ENCODE data around the gene SLC31A1.
A peak's percentile ranks its signal among the peaks of the same experiment; 100 is the strongest.

Gene SLC31A1

GRCh38 chr9:113221003-113221799 is at the start of gene SLC31A1, which contains the start of gene FKBP15:
Gene SLC31A1, plus strand, starts transcription at chr9:113221544. Its CDS starts 34,605 bp downstream, at chr9:113256149.
Gene FKBP15, minus strand, starts transcription at chr9:113221277. Its CDS starts 34 bp downstream, at chr9:113221243.
- DNase-seq: peak; percentile 97 to 99

GRCh38 chr9:113173341-113173740 is 48.0 kb upstream of the SLC31A1 start:
- DNase-seq: no peak

GRCh38 chr9:113176803-113177202 is 44.5 kb upstream of the SLC31A1 start:
- DNase-seq: no peak

GRCh38 chr9:113177251-113177650 is 44.1 kb upstream of the SLC31A1 start:
- no peak for DNase-seq

DNA sequence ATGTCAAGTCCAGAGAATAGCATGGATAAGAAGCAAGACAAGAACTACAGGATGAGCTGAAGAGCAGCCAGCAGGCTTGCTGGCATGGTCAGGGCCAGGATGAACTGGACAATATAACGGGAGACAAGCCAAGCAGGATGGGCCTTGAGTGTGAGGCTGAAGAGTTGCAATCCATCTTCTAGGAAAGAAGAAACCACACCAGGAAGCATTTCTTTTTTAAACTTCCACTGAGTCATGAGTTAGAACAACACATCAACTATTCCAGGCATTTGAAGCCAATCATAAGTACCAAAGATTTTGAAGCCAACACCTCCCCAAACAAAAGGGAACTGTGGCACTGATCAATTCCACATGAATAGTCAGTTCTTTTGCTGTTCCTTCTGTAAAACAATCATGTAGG is 43.3 kb upstream of the SLC31A1 start:
- DNase-seq: no peak

DNA sequence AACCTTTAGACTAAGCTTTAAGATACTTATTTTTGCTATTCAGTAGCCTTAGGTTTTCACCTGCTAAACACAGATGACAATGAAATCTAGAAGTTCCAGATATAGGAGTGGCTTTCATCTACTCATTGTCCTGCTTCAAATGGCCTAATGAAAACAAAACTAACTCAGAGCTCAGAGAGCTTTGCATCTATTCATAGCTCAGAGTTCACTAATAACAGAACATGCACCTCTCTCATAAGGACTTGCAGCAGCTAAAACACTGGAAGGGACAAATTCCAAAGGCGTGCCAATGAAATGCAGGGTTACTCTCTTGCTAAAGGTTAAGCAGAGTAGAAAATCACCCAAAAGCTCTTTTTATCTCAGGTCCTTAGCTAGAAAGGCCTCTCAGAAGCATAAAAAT is 41.5 kb upstream of the SLC31A1 start:
- no peak for DNase-seq

DNA sequence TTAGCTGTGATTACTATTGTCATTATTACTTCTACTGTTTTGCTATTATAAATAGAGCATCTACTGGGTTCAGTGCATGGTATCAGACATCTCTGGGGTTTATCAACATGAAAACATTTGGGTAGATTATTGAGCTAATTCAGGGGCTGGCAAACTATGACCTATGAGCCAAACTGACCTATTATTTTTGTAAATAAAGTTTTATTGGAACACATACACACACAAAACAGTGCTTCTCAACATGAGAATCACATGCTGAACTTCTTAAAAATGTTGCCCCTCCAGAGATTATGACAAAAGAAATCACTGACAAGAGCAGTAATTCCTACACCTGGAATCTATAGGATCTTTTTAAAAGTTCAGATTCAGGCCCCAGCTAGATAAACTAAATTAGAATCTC is 40.2 kb upstream of the SLC31A1 start:
- DNase-seq: no peak

DNA sequence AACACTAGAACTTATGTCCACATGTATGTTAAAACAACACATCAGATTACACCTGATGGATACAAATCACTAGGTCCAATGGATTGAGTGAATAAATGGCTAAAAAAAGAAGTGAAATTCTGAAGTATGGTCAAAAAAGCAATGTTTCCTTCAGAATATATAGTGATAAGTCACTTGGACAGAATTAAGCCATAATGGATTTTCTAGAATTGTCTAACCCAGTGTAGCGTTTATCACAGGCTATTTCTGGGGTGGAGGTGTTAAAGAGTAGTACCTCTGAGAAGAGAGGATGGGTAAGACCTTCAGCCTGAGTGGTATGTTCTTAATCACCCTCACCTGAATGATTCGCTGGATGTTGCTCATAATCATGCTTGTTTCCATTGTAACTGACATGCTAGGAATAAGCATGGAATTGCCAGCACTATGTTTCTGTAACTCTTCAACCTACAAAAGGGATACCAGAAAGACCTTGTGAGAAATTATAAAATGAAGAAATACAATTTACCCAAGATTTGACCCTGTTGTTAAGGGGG is 37.3 kb upstream of the SLC31A1 start:
- DNase-seq: no peak

DNA sequence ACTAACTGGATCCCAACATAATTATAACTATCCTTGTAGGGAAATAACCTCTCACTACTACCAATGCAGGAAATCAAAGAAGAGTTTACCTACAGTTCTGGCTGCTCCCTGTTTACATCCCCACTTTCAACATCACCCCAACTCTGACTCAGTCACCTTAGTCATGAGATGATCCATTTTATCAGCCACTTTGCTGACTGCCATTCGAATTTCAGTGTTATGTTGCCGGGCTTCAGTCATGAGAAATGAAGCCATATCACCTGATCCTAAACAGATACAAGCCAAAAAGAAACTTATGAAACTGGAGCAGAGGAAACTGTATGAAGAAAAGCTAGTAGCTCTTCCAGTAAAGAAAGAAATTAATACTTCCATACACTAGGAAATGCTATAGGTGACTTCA is 36.8 kb upstream of the SLC31A1 start:
- DNase-seq: no peak

GRCh38 chr9:113185271-113185670 is 36.1 kb upstream of the SLC31A1 start:
- no peak for DNase-seq

GRCh38 chr9:113186137-113186755 is 35.1 kb upstream of the SLC31A1 start:
- DNase-seq: no peak

GRCh38 chr9:113187929-113188595 is 33.3 kb upstream of the SLC31A1 start:
- no peak for DNase-seq

GRCh38 chr9:113192455-113192854 is 28.9 kb upstream of the SLC31A1 start:
- DNase-seq: no peak

DNA sequence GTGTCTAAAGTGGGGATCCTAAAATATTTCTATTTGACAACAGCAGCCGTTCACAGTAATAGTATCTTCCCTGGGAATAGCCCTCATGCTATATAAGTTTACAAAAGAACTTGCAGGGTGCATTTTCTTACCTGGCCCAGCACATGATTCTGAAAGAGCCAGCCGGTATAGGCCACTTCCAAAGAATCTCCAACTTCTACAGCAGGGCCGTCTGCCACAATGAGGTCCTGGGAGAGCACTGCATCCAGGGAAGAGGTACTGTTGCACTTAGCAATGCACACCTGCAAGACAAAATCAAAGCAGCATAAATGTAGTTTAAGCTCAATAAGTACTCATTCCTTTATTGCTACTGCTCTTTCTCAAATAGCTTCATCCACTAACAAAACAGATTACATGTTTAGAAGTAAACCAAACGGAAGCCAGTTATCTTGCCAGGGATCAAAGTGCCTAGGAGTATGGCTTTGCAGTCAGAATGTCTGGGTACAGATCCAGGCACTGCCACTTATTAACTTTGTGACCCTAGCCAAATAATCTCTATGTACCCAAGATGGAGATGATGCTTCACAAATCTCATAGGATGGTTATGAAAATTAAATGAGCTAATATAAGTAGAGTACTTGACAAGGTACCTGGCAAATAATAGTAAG is 21.5 kb upstream of the SLC31A1 start:
- DNase-seq: no peak

DNA sequence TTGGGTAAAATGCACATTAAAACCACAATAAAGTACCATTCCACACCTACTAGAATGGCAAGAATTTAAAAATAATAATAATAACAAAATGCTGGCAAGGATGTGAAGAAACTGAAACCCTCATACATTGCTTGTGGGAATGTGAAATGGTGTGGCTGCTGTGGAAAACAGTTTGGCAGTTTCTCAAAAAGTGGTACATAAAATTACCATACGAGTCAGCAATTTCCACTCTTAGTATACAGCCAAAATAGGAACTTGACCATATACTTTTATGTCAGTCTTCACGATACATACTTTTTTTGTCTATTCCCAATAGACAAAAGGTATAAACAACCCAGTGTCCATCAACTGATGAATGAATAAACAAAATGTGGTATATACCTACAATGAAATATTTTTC is 15.9 kb upstream of the SLC31A1 start:
- DNase-seq: no peak

- no peak for DNase-seq
These were observed 15.5 kb upstream of the SLC31A1 start for GRCh38 chr9:113205861-113206260.

DNA sequence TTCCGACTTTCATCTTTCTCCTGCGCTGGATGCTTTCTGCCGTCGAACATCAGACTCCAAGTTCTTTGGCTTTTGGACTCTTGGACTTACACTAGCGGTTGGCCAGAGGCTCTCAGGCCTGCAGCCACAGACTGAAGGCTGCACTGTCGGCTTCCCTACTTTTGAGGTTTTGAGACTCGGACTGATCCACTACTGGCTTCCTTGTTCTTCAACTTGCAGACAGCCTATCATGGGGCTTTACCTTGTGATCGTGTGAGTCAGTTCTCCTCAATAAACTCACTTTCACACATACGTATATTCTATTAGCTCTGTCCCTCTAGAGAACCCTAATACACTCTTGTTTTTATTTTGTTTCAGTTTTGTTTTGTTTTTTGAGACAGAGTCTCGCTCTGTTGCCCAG is 10.5 kb upstream of the SLC31A1 start:
- no peak for DNase-seq

DNA sequence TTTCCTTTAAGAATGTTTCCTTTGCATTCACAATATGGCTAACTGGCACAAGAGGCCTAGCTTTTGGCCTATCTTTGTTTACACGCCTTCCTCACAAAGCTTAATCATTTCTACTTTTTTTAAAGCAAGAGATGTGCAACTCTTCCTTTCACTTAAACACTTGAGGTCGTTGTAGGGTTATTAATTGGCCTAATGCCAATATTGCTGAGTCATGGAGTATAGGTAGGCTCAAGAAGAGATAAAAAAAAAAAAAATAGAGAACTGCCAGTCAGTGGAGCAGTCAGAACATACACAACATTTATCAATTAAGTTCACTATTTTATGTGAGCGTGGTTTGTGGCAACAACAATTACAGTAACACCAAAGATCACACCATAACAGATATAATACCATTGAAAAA is 6.2 kb upstream of the SLC31A1 start:
- DNase-seq: peak in 1 of 2 experiments; percentile 10

DNA sequence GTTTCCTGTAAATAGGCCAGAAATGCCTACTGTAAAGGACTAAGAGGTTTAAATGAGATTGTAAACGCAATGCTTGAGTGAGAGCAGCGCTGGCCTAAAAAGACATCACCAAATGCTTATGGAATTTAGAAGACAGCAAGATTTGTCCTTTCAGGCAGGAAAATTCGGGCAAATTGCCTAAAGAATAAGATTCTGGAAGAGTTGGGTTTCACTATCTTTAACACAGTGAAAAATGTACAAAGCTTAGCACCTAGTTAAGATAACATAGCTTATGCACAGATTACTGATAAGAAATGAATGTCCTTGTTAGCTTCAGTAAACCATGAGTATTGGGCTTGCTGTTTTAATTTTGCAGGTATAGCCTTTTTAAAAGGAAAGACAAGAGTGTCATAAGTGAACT is 4.9 kb upstream of the SLC31A1 start:
- DNase-seq: no peak

DNA sequence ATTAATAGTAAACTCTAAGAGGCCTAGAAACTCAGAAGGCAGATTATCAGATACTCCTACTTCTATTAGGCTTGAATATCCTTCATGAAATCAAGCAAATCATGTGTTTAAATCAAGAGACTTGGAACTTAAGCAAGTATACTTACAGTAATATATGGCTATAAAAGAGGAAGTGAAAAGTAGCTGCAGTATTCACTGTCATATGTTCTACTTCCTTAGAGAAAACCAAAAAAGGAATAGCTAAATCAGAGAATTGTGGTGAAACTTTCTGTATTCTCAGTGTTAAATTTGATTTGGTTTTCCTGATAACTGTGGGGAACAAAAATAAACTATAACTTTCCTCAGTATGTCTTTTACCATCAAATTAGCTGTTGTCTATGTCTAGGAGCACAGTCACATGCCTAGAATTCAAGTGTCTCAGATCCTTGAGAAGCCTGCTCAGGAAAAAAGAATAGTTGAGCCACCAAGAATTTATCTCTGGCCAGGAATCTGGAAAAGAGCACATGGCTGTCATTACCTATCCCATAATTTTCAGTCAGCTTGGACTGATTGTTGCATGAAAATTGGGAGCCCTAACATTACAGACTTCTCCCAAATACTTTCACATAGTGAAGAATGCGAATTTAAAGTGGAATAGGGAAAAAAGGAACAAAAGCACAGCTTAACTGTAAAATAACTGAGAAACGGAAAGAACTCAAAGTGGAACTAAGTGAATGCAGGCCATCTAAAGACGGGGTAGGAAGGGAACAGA is 2.0 kb upstream of the SLC31A1 start:
- DNase-seq: no peak

GRCh38 chr9:113219969-113220368 is 1.4 kb upstream of the SLC31A1 start:
- no peak for DNase-seq

DNA sequence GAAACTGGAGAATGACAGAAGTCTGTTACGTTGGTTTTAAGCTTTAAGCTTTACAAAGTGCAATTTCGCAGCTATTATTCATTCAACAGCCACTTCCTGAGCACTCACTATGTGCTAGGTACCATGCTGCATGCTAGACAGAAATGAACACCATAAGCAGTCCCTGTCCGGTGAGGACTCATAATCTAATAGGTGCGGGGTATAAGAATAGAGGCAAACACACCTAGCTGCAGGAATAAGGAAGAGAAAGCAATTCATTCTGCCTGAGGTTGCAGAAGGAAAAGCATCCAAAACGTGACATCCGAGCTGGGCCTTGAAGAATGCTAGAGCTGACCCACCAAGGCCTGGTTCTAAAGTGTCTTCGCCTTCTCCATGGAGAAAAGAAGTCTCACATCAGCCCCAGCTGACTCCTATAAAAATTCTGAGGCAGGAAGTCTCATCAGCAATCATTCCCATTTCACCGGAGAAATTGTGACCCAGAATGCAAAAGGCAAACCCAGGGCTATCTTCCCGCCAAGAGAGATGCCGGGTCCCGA is 809 bp upstream of the SLC31A1 start:
- DNase-seq: peak in 1 of 2 experiments; percentile 33

Data from NCI-H524 (cell line).